Pancreas (tissue), 10 donors: Measurements from ENCODE around the gene DIAPH1. TPM values are rescaled to one million over a fixed set of nuclear protein-coding genes. Genes with fewer than 3 reads are reported as not detected.
"Not testable (repeated sequence)": the region's sequence is repeated elsewhere in the genome, so short reads cannot be mapped to it uniquely, and the experiment has no call there.

Experiments
- ATAC-seq, 4 donors: fragments of 200-7000 bp; cut with Tn5 transposase; one replicate each; pipeline versions ENCODE4 v1.8.0 to v1.9.1; 2020; ENCODE audit warnings: mild to moderate bottlenecking in 4 of 4, moderate library complexity in 4 of 4
- DNase-seq, 6 donors: peaks; one replicate each; pipeline ENCODE4 v3.0.0-alpha.2; 2020
- FAIRE-seq: peaks from 2 replicates; lab custom pipeline; 2012; peaks lifted over from hg19 to GRCh38; lab: Jason Lieb, UNC
- H3K27ac ChIP-seq, 4 donors: fragments of 200-600 bp; sonication (generic); 1 replicate in 3 of 4; 2 replicates in 1 of 4; pipeline versions ENCODE4 v1.5.0 to v1.8.0; 2020
- H3K27me3 ChIP-seq, 4 donors: fragments of 200-600 bp; one replicate each; pipeline ENCODE4 v1.8.0; 2021
- H3K36me3 ChIP-seq, 3 donors: fragments of 200-600 bp; sonication (generic) in 1 of 3; one replicate each; pipeline versions ENCODE4 v1.5.0 to v1.8.0; 2020 to 2021
- H3K4me1 ChIP-seq, 3 donors: fragments of 200-600 bp; one replicate each; pipeline ENCODE4 v1.8.0; 2021
- H3K4me3 ChIP-seq, 4 donors: fragments of 200-600 bp; sonication (generic) in 2 of 4; one replicate each; pipeline versions ENCODE4 v1.5.0 to v1.8.0; 2020 to 2021
- H3K9me3 ChIP-seq, 4 donors: fragments of 200-600 bp; one replicate each; pipeline ENCODE4 v1.8.0; 2021
- WGBS, 2 donors: extraction: QIAGEN DNeasy Blood & Tissue Kit; methylation state at CpG; one replicate each; pipeline ENCODE4 v1.1.7; 2013; 5-methylcytosine and 5-hydroxymethylcytosine counted together
- intact Hi-C, 3 donors: fragments of 100-400 bp; cut with DNase I; formaldehyde crosslinking; loops; one replicate each; pipeline versions ENCODE4 v1.11.1 to v1.14.2; 2022
- polyA plus RNA-seq, 2 donors: library from polyadenylated mRNA; stranded (reverse); fragments of 200-250 nt; gene quantifications; one replicate each; pipeline ENCODE4 v1.2.3, GENCODE V29; 2013
- total RNA-seq, 6 donors: library from RNA; stranded (reverse); fragmentation: NEBNext Ultra II Directional in 4 of 6; extraction: Animal tissue kit (Norgen Biotek cat#: 25700) in 4 of 6; gene quantifications; one replicate each; pipeline versions ENCODE4 v1.2.1 to v1.2.4, GENCODE V29; 2021 to 2023
- TF ChIP-seq, protein P1 (sequence below), 4 donors: fragments of 200-600 bp; sonication (generic) in 3 of 4; IDR thresholded peaks; one replicate each; pipeline versions ENCODE4 v1.5.0 to v1.8.0; 2021; ENCODE audit warnings: antibody characterized with exemption in 4 of 4
- donor health status: healthy with polysubstance abuse.
- donor health status: DM: no; HTN: no; CAD: no; lungs with moderate emphysema.
- donor health status: DM: no; HTN: no; CAD: no.
- donor health status: control.
- donor health status: control.
- donor health status: Bipolar disorder and iron deficiency.
- donor health status: DM: yes; HTN: yes; CAD: no.
- donor health status: DM: no; HTN: no; CAD: no.
- donor health status: DM: no; HTN: no; CAD: no.
- donor health status: DM: yes; HTN: yes; CAD: no.

DIAPH1 gene
- total and polyA plus RNA-seq, 8 donors: 28.9 to 72.7 (median 56.5) TPM

DNA sequence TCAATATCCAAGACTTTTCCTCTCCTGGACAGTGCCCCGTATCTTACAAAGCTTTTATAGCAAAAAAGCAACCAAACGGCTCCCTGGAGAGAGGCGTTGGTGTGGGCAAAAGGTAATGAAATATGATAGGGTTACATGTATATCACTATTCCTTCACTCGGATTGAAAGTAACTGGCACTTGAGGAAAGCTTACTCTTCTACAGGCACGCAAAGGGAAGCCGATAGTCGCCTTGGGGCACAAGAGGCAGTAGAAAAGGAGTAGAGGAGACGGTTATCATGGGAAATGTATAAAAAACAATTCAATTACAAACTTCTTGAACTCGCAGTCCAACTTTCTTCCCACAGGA, 1.1 kb downstream of the DIAPH1 start:
- intact Hi-C loops: no loop called here
- FAIRE-seq: no peak
- ATAC-seq: peak in 2 of 4 donors; percentile 0 to 5
- no peaks in the 10 kb centered on the region for H3K9me3 ChIP-seq
- WGBS, 2 donors: 1 to 2% methylated on average over 9 of the region's 9 CpGs
- no peak for DNase-seq
- no peaks in the 10 kb centered on the region for H3K27me3 ChIP-seq
- peak overlapping the region; percentile 62 to 99 (median 86) for H3K4me3 ChIP-seq
- TF ChIP-seq, protein P1, sequence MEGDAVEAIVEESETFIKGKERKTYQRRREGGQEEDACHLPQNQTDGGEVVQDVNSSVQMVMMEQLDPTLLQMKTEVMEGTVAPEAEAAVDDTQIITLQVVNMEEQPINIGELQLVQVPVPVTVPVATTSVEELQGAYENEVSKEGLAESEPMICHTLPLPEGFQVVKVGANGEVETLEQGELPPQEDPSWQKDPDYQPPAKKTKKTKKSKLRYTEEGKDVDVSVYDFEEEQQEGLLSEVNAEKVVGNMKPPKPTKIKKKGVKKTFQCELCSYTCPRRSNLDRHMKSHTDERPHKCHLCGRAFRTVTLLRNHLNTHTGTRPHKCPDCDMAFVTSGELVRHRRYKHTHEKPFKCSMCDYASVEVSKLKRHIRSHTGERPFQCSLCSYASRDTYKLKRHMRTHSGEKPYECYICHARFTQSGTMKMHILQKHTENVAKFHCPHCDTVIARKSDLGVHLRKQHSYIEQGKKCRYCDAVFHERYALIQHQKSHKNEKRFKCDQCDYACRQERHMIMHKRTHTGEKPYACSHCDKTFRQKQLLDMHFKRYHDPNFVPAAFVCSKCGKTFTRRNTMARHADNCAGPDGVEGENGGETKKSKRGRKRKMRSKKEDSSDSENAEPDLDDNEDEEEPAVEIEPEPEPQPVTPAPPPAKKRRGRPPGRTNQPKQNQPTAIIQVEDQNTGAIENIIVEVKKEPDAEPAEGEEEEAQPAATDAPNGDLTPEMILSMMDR (IDR thresholded peaks at IDR 0.05): no peak
- peak overlapping the region; percentile 93 to 99 (median 98) for H3K27ac ChIP-seq
- peaks cover 19 to 40% (median 20%) of the 10 kb centered on the region in 3 donors for H3K4me1 ChIP-seq
- peaks cover 0 to 15% (median 7%) of the 10 kb centered on the region in 3 donors for H3K36me3 ChIP-seq

DNA sequence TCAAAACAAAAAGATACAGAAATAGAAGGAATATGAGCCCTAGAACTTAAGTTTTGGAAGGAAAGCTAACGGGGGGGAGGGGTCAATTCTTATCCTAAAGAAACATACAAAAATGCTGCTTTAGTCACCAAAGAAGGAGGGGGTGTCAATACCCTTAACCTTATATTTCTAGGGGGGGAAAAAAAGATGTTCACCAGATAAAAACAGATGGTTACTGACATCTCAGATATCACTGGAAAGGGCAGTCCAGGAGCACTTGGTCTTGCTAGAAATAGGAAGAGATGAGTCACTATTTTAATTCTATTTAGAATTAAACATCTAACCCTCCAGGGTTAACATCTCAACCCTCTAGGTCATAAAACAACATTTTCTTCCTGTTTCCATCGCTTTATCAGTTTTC, 1.7 kb downstream of the DIAPH1 start:
- ATAC-seq: no peak
- Histone ChIP-seq H3K27ac (peak overlapping the region; percentile 93 to 99 (median 98)), H3K4me3 (peak overlapping the region in 3 of 4 donors; percentile 62 to 99 (median 98)), H3K9me3 (no peaks in the 10 kb centered on the region), H3K4me1 (peaks cover 20 to 44% (median 24%) of the 10 kb centered on the region in 3 donors), H3K36me3 (peaks cover 0 to 11% (median 7%) of the 10 kb centered on the region in 3 donors), H3K27me3 (no peaks in the 10 kb centered on the region)
- WGBS, 2 donors: 24% methylated on average over 2 of the region's 2 CpGs
- no peak for DNase-seq
- intact Hi-C loops: no loop called here
- TF ChIP-seq, protein P1 (IDR thresholded peaks at IDR 0.05): no peak
- FAIRE-seq: no peak

DNA sequence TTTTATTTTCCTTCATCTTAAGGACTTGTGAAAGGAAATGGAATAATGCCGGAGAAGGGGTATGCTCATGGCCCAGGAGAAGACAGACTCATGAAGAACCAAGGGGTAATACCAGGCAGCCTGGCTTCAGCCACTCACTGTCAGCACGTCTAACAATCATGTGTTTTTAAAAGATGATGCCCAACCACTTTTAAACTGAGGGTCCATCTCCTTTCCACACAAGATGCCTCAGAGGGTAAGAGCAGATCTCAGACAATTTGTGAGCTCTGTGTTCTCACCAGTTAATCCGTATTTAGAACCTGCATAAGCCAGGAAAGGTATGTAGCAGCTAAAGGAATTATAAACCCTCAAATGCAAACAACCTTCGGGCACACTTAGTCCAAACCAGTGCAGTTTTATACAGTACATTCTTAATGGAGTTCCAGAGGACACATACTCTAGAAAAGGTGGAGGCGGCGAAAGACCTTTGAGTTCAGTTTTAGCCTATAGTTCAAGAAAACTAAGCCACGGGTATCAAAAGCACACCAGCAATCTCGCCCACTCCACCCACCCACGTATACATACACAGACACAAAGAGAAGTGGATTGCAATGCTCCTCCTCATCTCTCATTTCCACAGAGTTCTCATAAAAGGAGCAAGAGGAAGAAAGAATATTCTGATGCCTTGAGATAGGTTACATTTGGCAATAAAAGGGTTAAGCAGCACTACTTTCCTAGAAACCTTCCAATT, 2.6 kb downstream of the DIAPH1 start:
- intact Hi-C loops: no loop called here
- WGBS, 2 donors: 69 to 75% methylated on average over 9 of the region's 9 CpGs

DNA sequence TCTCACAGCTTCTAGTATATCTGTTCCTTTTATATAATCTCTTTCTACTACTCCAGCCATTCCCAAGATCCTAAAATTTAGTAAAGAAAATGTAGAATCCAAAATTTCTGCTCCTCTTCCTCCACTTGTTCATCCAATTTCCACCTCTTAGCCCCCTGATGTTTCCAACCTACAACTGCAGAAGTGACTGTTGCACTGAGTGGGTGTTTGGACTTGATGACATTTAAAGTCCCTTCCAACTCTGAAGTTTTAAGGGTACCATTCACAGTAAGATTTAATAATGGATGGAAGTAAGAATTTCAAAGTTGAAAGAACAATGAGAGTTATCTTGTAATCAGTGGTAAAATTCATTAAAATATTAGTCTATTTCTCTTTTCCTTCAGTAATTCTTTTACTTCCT, 5.5 kb downstream of the DIAPH1 start:
- DNase-seq (no peak), ATAC-seq (no peak), FAIRE-seq (no peak)
- H3K4me1 ChIP-seq: peaks cover 32 to 58% (median 35%) of the 10 kb centered on the region in 3 donors
- H3K36me3 ChIP-seq: no peaks in the 10 kb centered on the region
- no peaks in the 10 kb centered on the region for H3K27me3 ChIP-seq
- no peak overlapping the region for H3K4me3 ChIP-seq
- intact Hi-C loops: no loop called here
- TF ChIP-seq, protein P1 (IDR thresholded peaks at IDR 0.05): no peak
- H3K9me3 ChIP-seq: no peaks in the 10 kb centered on the region
- no peak overlapping the region for H3K27ac ChIP-seq

More for the DNA sequence above, 2.6 kb downstream of the DIAPH1 start:
- ATAC-seq: no peak
- DNase-seq: no peak
- TF ChIP-seq, protein P1 (IDR thresholded peaks at IDR 0.05): no peak
- peaks cover 20 to 46% (median 24%) of the 10 kb centered on the region in 3 donors for H3K4me1 ChIP-seq
- peaks cover 0 to 4% (median 3%) of the 10 kb centered on the region in 3 donors for H3K36me3 ChIP-seq
- FAIRE-seq: no peak
- H3K9me3 ChIP-seq: no peaks in the 10 kb centered on the region
- H3K27me3 ChIP-seq: no peaks in the 10 kb centered on the region
- H3K27ac ChIP-seq: peak overlapping the region in 2 of 4 donors; percentile 96 to 99
- H3K4me3 ChIP-seq: peak overlapping the region in 2 of 4 donors; percentile 98 to 99

DNA sequence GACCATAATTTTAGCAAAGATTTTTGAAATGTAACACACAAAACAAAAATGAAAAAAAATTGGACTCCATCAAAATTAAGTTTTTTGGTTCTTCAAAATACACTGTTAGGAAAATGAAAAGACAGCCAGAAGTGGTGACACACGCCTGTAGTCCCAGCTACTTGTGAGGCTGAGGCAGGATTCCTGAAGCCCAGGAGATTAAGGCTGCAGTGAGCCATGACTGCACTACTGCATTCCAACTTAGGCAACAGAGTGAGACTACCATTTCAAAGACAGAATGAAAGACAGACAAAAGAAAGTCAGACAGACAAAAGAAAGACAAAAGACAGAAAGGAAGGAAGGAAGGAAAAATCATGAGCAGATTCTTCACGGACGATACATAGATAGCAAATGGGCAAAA, 7.5 kb downstream of the DIAPH1 start:
- intact Hi-C loops: no loop called here
- H3K4me1 ChIP-seq: peaks cover 33 to 68% (median 47%) of the 10 kb centered on the region in 3 donors
- no peaks in the 10 kb centered on the region for H3K36me3 ChIP-seq
- WGBS, 2 donors: 91 to 97% methylated on average over 3 of the region's 3 CpGs
- H3K27ac ChIP-seq: no peak overlapping the region
- DNase-seq (no peak), FAIRE-seq (no peak), ATAC-seq (no peak)
- no peaks in the 10 kb centered on the region for H3K9me3 ChIP-seq
- H3K4me3 ChIP-seq: no peak overlapping the region
- no peaks in the 10 kb centered on the region for H3K27me3 ChIP-seq
- TF ChIP-seq, protein P1 (IDR thresholded peaks at IDR 0.05): no peak

DNA sequence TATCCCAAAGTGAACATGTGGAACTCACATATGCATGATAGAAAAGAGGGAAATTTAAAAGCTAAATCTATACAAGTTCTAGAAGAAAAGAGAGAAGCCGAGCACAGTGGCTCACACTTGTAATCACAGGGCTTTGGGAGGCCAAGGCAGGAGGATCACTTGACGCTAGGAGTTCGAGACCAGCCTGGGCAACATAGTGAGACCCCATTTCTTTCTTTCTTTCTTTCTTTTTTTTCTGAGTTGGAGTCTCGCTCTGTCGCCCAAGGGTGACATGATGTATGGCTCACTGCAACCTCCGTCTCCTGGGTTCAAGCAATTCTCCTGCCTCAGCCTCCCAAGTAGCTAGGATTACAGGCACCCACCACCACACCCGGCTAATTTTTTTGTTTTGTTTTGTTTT, 8.9 kb downstream of the DIAPH1 start:
- H3K4me3 ChIP-seq, ATAC-seq, intact Hi-C loops, H3K9me3 ChIP-seq, DNase-seq, H3K27me3 ChIP-seq, H3K36me3 ChIP-seq, FAIRE-seq: not testable (repeated sequence)
- H3K27ac ChIP-seq: peak overlapping the region in 2 of 4 donors; percentile 65 to 69
- 95 to 98% methylated on average over 7 of the region's 7 CpGs for WGBS, 2 donors
- H3K4me1 ChIP-seq: peaks cover 26 to 70% (median 43%) of the 10 kb centered on the region in 3 donors
